ENCODE results near the gene RLN1. TPM values are rescaled to one million over a fixed set of nuclear protein-coding genes. Genes with fewer than 3 reads are reported as not detected.

Gene RLN1
- total and polyA plus RNA-seq, 2 experiments from 2014 or later: 1.2 to 3.0 TPM

- H3K4me2 ChIP-seq: no peak overlapping the region
- no peaks in the 10 kb centered on the region for H3K36me3 ChIP-seq (ENCODE audit: insufficient read depth)
- H4K20me1 ChIP-seq (replicated peaks; ENCODE audit: insufficient read depth): no peaks in the 10 kb centered on the region
- no peaks in the 10 kb centered on the region for H3F3A ChIP-seq (replicated peaks; ENCODE audit: low read depth)
- no peak overlapping the region for H2AFZ ChIP-seq
- DNase-seq (ENCODE audit: low spot score) (peak; percentile 22), ATAC-seq (peak; percentile 47)
- Mint-ChIP-seq H3K27ac (no peak overlapping the region), H3K4me3 (no peak overlapping the region), H3K4me1 (peaks cover 18% of the 10 kb centered on the region), H3K9me3 (peaks cover 9% of the 10 kb centered on the region), H3K36me3 (ENCODE audit: low read depth) (peaks cover 14% of the 10 kb centered on the region; the same call in 2 of the 3 replicates), H3K27me3 (ENCODE audit: insufficient read depth, low read depth, poor library complexity) (peaks cover 4% of the 10 kb centered on the region)
- H3K27ac ChIP-seq (ENCODE audit: low read depth): no peak overlapping the region
- no peaks in the 10 kb centered on the region for H3K9me2 ChIP-seq (ENCODE audit: insufficient read depth)
- no peaks in the 10 kb centered on the region for H3K79me2 ChIP-seq (replicated peaks; ENCODE audit: insufficient read depth)
- H3K4me1 ChIP-seq (ENCODE audit: insufficient read depth): peaks cover 16% of the 10 kb centered on the region
- peak overlapping the region; percentile 48; the same call in 1 of the 2 replicates for H3K4me3 ChIP-seq
- no peaks in the 10 kb centered on the region for H3K27me3 ChIP-seq (ENCODE audit: insufficient read depth)
- TF ChIP-seq, protein P1, sequence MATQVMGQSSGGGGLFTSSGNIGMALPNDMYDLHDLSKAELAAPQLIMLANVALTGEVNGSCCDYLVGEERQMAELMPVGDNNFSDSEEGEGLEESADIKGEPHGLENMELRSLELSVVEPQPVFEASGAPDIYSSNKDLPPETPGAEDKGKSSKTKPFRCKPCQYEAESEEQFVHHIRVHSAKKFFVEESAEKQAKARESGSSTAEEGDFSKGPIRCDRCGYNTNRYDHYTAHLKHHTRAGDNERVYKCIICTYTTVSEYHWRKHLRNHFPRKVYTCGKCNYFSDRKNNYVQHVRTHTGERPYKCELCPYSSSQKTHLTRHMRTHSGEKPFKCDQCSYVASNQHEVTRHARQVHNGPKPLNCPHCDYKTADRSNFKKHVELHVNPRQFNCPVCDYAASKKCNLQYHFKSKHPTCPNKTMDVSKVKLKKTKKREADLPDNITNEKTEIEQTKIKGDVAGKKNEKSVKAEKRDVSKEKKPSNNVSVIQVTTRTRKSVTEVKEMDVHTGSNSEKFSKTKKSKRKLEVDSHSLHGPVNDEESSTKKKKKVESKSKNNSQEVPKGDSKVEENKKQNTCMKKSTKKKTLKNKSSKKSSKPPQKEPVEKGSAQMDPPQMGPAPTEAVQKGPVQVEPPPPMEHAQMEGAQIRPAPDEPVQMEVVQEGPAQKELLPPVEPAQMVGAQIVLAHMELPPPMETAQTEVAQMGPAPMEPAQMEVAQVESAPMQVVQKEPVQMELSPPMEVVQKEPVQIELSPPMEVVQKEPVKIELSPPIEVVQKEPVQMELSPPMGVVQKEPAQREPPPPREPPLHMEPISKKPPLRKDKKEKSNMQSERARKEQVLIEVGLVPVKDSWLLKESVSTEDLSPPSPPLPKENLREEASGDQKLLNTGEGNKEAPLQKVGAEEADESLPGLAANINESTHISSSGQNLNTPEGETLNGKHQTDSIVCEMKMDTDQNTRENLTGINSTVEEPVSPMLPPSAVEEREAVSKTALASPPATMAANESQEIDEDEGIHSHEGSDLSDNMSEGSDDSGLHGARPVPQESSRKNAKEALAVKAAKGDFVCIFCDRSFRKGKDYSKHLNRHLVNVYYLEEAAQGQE (IDR thresholded peaks at IDR 0.05; ENCODE audit: unreplicated experiment): no peak
- TF ChIP-seq ZNF331 (CRISPR knock-in tag; IDR thresholded peaks at IDR 0.05; ENCODE audit: low read depth): no peak
- no peak for TF ChIP-seq ZNF462 (CRISPR knock-in tag; IDR thresholded peaks at IDR 0.05)
- no peak for TF ChIP-seq CREB1 (CRISPR knock-in tag; IDR thresholded peaks at IDR 0.05; ENCODE audit: low read depth)
Measured at GRCh38 chr9:5326187-5326586, 13.5 kb downstream of the RLN1 start.
